HT1080 (cell line): ENCODE results near the gene MSI2. TPM values are rescaled to one million over a fixed set of nuclear protein-coding genes. Genes with fewer than 3 reads are reported as not detected.

Source experiments
- DNase-seq: peaks from one replicate; pipeline ENCODE4 v3.0.0-alpha.2; 2015; ENCODE audit warnings: low read depth
- total RNA-seq: library from RNA; depleted of rRNA; stranded (reverse); fragments of >200 nt; shearing (Covaris generic); gene quantifications from 2 replicates; pipeline ENCODE4 v1.2.3, GENCODE V29; 2014

Gene MSI2
- total RNA-seq, 1 experiment from 2014 or later, result 33.0 TPM

- no peak for DNase-seq
Observed at GRCh38 chr17:57550668-57551315, 294.5 kb downstream of the MSI2 start.

- no peak for DNase-seq
Observed at GRCh38 chr17:57551321-57552079, 295.2 kb downstream of the MSI2 start.

GRCh38 chr17:57552114-57552624 is 295.8 kb downstream of the MSI2 start:
- peak; percentile 30 for DNase-seq

GRCh38 chr17:57553526-57553925 is 297.2 kb downstream of the MSI2 start:
- DNase-seq, result peak; percentile 79

GRCh38 chr17:57553991-57554825 is 297.9 kb downstream of the MSI2 start:
- peak; percentile 17 for DNase-seq

GRCh38 chr17:57554826-57555635 is 298.7 kb downstream of the MSI2 start:
- no peak for DNase-seq

GRCh38 chr17:57555636-57556175 is 299.4 kb downstream of the MSI2 start:
- no peak for DNase-seq

- no peak for DNase-seq
Observed at GRCh38 chr17:57556320-57556719, 300.0 kb downstream of the MSI2 start.

- DNase-seq, result no peak
Observed at GRCh38 chr17:57556977-57557376, 300.7 kb downstream of the MSI2 start.

GRCh38 chr17:57557416-57557815 is 301.1 kb downstream of the MSI2 start:
- no peak for DNase-seq

GRCh38 chr17:57557834-57558681 is 301.7 kb downstream of the MSI2 start:
- DNase-seq, result peak; percentile 79

- DNase-seq, result no peak
Observed at GRCh38 chr17:57559226-57559625, 302.9 kb downstream of the MSI2 start.

GRCh38 chr17:57559634-57560318 is 303.5 kb downstream of the MSI2 start:
- no peak for DNase-seq

- DNase-seq, result no peak
Observed at GRCh38 chr17:57560319-57560705, 304.0 kb downstream of the MSI2 start.

GRCh38 chr17:57561072-57561861 is 304.9 kb downstream of the MSI2 start:
- no peak for DNase-seq

GRCh38 chr17:57562184-57562698 is 305.9 kb downstream of the MSI2 start:
- DNase-seq, result no peak

- DNase-seq, result no peak
Observed at GRCh38 chr17:57563958-57564357, 307.6 kb downstream of the MSI2 start.

GRCh38 chr17:57565176-57565575 is 308.9 kb downstream of the MSI2 start:
- no peak for DNase-seq
